HL-60 (cell line): Measurements from ENCODE around the gene LMBRD1.

ENCODE experiments used
- DNase-seq, 2 experiments: peaks; one replicate each; pipeline ENCODE4 v3.0.0-alpha.2; 2010 to 2020; ENCODE audit warnings: low read depth in 1 of 2, low spot score in 1 of 2
- H3K27ac ChIP-seq: fragments of 250-450 bp; sonication (Bioruptor Pico); replicated peaks from 2 replicates; pipeline ENCODE4 v1.5.1; 2020; ENCODE audit warnings: mild to moderate bottlenecking, moderate library complexity
- H3K27me3 ChIP-seq: fragments of 250-450 bp; sonication (Bioruptor Pico); 2 replicates; pipeline ENCODE4 v1.5.1; 2021; ENCODE audit warnings: mild to moderate bottlenecking, moderate library complexity; ENCODE audit not compliant: insufficient read depth, poor library complexity, severe bottlenecking
- H3K4me3 ChIP-seq: replicated peaks from 2 replicates; pipeline ENCODE4 v1.5.1; 2011; ENCODE audit warnings: mild to moderate bottlenecking, control low read depth, low read length; ENCODE audit not compliant: insufficient read depth
- GABPA ChIP-seq: IDR thresholded peaks from 2 replicates; pipeline ENCODE4 v1.6.1; 2012; ENCODE audit warnings: low read depth
- POLR2AphosphoS5 ChIP-seq: IDR thresholded peaks from 2 replicates; pipeline ENCODE4 v1.6.1; 2012; ENCODE audit warnings: low read depth
- SPI1 ChIP-seq: IDR thresholded peaks from 2 replicates; pipeline ENCODE4 v1.6.1; 2012; ENCODE audit warnings: low read depth, mild to moderate bottlenecking, borderline replicate concordance
- TF ChIP-seq, protein P1 (sequence below): IDR thresholded peaks from one replicate; pipeline ENCODE4 v1.5.1; 2011; ENCODE audit warnings: low read length, control low read depth, inconsistent platforms; ENCODE audit not compliant: insufficient read depth
- TF ChIP-seq, protein P2 (sequence below): IDR thresholded peaks from 2 replicates; pipeline ENCODE4 v1.6.1; 2012; ENCODE audit warnings: low read depth; ENCODE audit not compliant: insufficient replicate concordance

The LMBRD1 gene

DNA sequence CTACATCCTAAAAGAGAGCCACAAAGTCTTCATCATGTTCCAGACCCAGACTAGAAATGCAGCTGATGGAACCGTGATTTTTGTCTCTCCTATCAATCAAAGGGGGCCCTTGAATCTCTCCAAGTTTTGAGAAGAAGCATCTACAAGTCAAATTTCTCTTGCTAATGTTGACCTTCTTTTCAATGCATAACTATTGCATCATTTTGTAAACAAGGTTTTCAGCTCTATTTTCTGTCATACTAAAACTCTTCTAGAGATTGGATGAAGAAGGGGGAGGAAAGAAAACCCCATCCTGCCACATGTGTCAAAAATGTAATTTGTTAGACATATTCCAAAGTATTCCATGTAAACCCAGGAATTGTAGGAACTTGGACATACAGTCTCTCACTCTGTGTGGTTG, 169.2 kb downstream of the LMBRD1 start:
- DNase-seq, result no peak
- Histone ChIP-seq H3K27me3 (no peaks in the 10 kb centered on the region), H3K4me3 (no peak overlapping the region), H3K27ac (no peak overlapping the region)
- TF ChIP-seq, protein P1, sequence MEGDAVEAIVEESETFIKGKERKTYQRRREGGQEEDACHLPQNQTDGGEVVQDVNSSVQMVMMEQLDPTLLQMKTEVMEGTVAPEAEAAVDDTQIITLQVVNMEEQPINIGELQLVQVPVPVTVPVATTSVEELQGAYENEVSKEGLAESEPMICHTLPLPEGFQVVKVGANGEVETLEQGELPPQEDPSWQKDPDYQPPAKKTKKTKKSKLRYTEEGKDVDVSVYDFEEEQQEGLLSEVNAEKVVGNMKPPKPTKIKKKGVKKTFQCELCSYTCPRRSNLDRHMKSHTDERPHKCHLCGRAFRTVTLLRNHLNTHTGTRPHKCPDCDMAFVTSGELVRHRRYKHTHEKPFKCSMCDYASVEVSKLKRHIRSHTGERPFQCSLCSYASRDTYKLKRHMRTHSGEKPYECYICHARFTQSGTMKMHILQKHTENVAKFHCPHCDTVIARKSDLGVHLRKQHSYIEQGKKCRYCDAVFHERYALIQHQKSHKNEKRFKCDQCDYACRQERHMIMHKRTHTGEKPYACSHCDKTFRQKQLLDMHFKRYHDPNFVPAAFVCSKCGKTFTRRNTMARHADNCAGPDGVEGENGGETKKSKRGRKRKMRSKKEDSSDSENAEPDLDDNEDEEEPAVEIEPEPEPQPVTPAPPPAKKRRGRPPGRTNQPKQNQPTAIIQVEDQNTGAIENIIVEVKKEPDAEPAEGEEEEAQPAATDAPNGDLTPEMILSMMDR, result no peak
- no peak for TF ChIP-seq POLR2AphosphoS5
- TF ChIP-seq, protein P2, sequence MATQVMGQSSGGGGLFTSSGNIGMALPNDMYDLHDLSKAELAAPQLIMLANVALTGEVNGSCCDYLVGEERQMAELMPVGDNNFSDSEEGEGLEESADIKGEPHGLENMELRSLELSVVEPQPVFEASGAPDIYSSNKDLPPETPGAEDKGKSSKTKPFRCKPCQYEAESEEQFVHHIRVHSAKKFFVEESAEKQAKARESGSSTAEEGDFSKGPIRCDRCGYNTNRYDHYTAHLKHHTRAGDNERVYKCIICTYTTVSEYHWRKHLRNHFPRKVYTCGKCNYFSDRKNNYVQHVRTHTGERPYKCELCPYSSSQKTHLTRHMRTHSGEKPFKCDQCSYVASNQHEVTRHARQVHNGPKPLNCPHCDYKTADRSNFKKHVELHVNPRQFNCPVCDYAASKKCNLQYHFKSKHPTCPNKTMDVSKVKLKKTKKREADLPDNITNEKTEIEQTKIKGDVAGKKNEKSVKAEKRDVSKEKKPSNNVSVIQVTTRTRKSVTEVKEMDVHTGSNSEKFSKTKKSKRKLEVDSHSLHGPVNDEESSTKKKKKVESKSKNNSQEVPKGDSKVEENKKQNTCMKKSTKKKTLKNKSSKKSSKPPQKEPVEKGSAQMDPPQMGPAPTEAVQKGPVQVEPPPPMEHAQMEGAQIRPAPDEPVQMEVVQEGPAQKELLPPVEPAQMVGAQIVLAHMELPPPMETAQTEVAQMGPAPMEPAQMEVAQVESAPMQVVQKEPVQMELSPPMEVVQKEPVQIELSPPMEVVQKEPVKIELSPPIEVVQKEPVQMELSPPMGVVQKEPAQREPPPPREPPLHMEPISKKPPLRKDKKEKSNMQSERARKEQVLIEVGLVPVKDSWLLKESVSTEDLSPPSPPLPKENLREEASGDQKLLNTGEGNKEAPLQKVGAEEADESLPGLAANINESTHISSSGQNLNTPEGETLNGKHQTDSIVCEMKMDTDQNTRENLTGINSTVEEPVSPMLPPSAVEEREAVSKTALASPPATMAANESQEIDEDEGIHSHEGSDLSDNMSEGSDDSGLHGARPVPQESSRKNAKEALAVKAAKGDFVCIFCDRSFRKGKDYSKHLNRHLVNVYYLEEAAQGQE, result no peak
- TF ChIP-seq GABPA, result no peak

DNA sequence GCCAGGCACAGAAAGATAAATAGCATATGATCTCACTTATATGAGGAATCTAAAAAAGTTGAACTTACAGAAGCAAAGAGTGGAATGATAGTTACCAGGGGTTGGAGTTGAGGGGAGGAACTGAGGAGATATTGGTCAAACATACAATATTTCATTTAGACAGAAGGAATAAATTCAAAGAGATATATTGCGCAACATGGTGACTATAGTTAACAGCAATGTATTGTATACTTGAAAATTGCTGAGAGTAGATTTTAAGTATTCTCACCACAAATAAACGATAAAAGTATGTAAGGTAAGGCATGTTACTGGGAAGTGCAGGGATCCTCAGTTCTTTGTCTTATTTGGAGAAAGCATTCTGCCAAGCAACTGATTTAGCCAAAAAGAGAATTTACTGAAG, 171.9 kb downstream of the LMBRD1 start:
- Histone ChIP-seq H3K27ac (no peak overlapping the region), H3K4me3 (no peak overlapping the region), H3K27me3 (no peaks in the 10 kb centered on the region)
- TF ChIP-seq GABPA (no peak), SPI1 (no peak), POLR2AphosphoS5 (no peak)
- TF ChIP-seq, protein P2, result no peak
- TF ChIP-seq, protein P1, result no peak
- DNase-seq, result no peak
